OCI-LY7 (cell line): ENCODE data around the gene C2CD3. TPM values are rescaled to one million over a fixed set of nuclear protein-coding genes. Genes with fewer than 3 reads are reported as not detected.

Source experiments
- BruUV-seq: library from RNA; stranded (reverse); fragments of 400-500 nt; replicated peaks from 2 replicates; lab custom pipeline; 2021; lab: Mats Ljungman, UMichigan
- CTCF ChIA-PET: fragments of 300-600 bp; sonication (Branson Sonifier 250); formaldehyde crosslinking; loops from one replicate; lab custom pipeline; 2022; ENCODE audit warnings: antibody characterized with exemption; ENCODE audit not compliant: unreplicated experiment; lab: Charles Lee
- POLR2A ChIA-PET: fragments of 300-600 bp; sonication (Branson Sonifier 250); formaldehyde crosslinking; loops from one replicate; lab custom pipeline; 2022; ENCODE audit warnings: antibody characterized with exemption; lab: Charles Lee
- DNase-seq: peaks from one replicate; pipeline ENCODE4 v3.0.0-alpha.2; 2015; ENCODE audit warnings: low spot score
- H2AFZ ChIP-seq: fragments of 200-600 bp; sonication (generic), shearing (Covaris generic); 2 replicates; pipeline ENCODE4 v1.6.1; 2014; ENCODE audit warnings: mild to moderate bottlenecking, antibody characterized with exemption, low read length, moderate library complexity
- H3K27ac ChIP-seq: fragments of 200-600 bp; sonication (generic); 2 replicates; pipeline ENCODE4 v1.5.1; 2014; ENCODE audit warnings: mixed run types, low read depth, mild to moderate bottlenecking, moderate library complexity, low read length, inconsistent platforms; ENCODE audit not compliant: poor library complexity, severe bottlenecking
- H3K36me3 ChIP-seq: fragments of 200-600 bp; sonication (generic); 2 replicates; pipeline ENCODE4 v1.6.1; 2014; ENCODE audit warnings: mild to moderate bottlenecking, antibody characterized with exemption, low read length, moderate library complexity, mixed read lengths; ENCODE audit not compliant: insufficient read depth
- H3K4me1 ChIP-seq: fragments of 200-600 bp; sonication (generic); 2 replicates; pipeline ENCODE4 v1.5.1; 2014; ENCODE audit warnings: mild to moderate bottlenecking, low read length; ENCODE audit not compliant: insufficient read depth, poor library complexity, severe bottlenecking
- H3K4me2 ChIP-seq: fragments of 200-600 bp; sonication (generic); 2 replicates; pipeline ENCODE4 v1.6.1; 2014; ENCODE audit warnings: mild to moderate bottlenecking, low read length
- H3K4me3 ChIP-seq: fragments of 200-600 bp; sonication (generic); 2 replicates; pipeline ENCODE4 v1.5.1; 2014; ENCODE audit warnings: mild to moderate bottlenecking, low read depth, low read length; ENCODE audit not compliant: poor library complexity, severe bottlenecking
- H3K79me2 ChIP-seq: fragments of 200-600 bp; sonication (generic); 2 replicates; pipeline ENCODE4 v1.6.1; 2016; ENCODE audit warnings: low read depth, mild to moderate bottlenecking, low read length, moderate library complexity, mixed read lengths; ENCODE audit not compliant: insufficient read depth
- H3K9me2 ChIP-seq: fragments of 200-600 bp; sonication (generic); 2 replicates; pipeline ENCODE4 v1.6.1; 2016; ENCODE audit warnings: mild to moderate bottlenecking, low read length, mixed read lengths; ENCODE audit not compliant: insufficient read depth
- H3K9me3 ChIP-seq: fragments of 200-600 bp; sonication (generic); 2 replicates; pipeline ENCODE4 v1.6.1; 2014; ENCODE audit warnings: mild to moderate bottlenecking, mixed run types, low read length, mixed read lengths
- H4K20me1 ChIP-seq: fragments of 200-600 bp; sonication (generic); 2 replicates; pipeline ENCODE4 v1.6.1; 2014; ENCODE audit warnings: mild to moderate bottlenecking, antibody characterized with exemption, low read length, moderate library complexity, mixed read lengths; ENCODE audit not compliant: insufficient read depth
- CTCF ChIP-seq: fragments of 200-600 bp; sonication (generic); conservative IDR thresholded peaks from 2 replicates; pipeline ENCODE4 v1.5.1; 2014; ENCODE audit warnings: mild to moderate bottlenecking, antibody characterized with exemption, low read length, moderate library complexity, mixed read lengths
- EZH2phosphoT487 ChIP-seq: fragments of 200-600 bp; sonication (generic); IDR thresholded peaks from 2 replicates; pipeline ENCODE4 v1.6.1; 2018; ENCODE audit warnings: low read depth, borderline replicate concordance, mild to moderate bottlenecking, mixed run types, antibody characterized with exemption, low read length, moderate library complexity, mixed read lengths
- intact Hi-C: fragments of 100-400 bp; cut with micrococcal nuclease; formaldehyde crosslinking; loops from one replicate; pipeline ENCODE4 v1.10.0; 2022; ENCODE audit not compliant: unreplicated experiment
- total RNA-seq, 2 experiments: library from RNA; depleted of rRNA in 1 of 2; stranded (reverse); fragments of >200 nt in 1 of 2; shearing (Covaris generic) in 1 of 2; gene quantifications; 2 replicates each; pipeline ENCODE4 v1.2.3, GENCODE V29; 2014 to 2022

The C2CD3 gene
- total RNA-seq, 2 experiments from 2014 or later: 29.2 to 32.1 TPM

GRCh38 chr11:74139151-74139918, 31.5 kb downstream of the C2CD3 start:
- Histone ChIP-seq H3K9me3 (no peaks in the 10 kb centered on the region), H4K20me1 (no peaks in the 10 kb centered on the region), H3K4me2 (no peak overlapping the region), H3K4me1 (no peaks in the 10 kb centered on the region), H3K9me2 (no peaks in the 10 kb centered on the region), H3K79me2 (no peaks in the 10 kb centered on the region), H3K4me3 (no peak overlapping the region), H3K36me3 (peaks cover 39% of the 10 kb centered on the region), H3K27ac (no peak overlapping the region), H2AFZ (no peak overlapping the region)
- DNase-seq: no peak
- intact Hi-C loops: no loop called here
- TF ChIP-seq CTCF (no peak), EZH2phosphoT487 (no peak)
- BruUV-seq: no TSS peak
- POLR2A ChIA-PET: no interaction called here
- CTCF ChIA-PET: no interaction called here

GRCh38 chr11:74138572-74138971, 32.2 kb downstream of the C2CD3 start:
- Histone ChIP-seq H3K4me2 (no peak overlapping the region), H3K4me1 (no peaks in the 10 kb centered on the region), H3K36me3 (peaks cover 46% of the 10 kb centered on the region), H2AFZ (no peak overlapping the region), H3K9me2 (no peaks in the 10 kb centered on the region), H3K9me3 (no peaks in the 10 kb centered on the region), H4K20me1 (no peaks in the 10 kb centered on the region), H3K4me3 (no peak overlapping the region), H3K79me2 (no peaks in the 10 kb centered on the region), H3K27ac (no peak overlapping the region)
- TF ChIP-seq EZH2phosphoT487 (no peak), CTCF (no peak)
- ChIA-PET POLR2A (no interaction called here), CTCF (no interaction called here)
- intact Hi-C loops: no loop called here
- no TSS peak for BruUV-seq
- DNase-seq: no peak

- Histone ChIP-seq H3K4me1 (no peaks in the 10 kb centered on the region), H3K79me2 (no peaks in the 10 kb centered on the region), H3K36me3 (peaks cover 52% of the 10 kb centered on the region), H3K27ac (no peak overlapping the region), H3K9me3 (no peaks in the 10 kb centered on the region), H2AFZ (no peak overlapping the region), H4K20me1 (no peaks in the 10 kb centered on the region), H3K4me3 (no peak overlapping the region), H3K9me2 (no peaks in the 10 kb centered on the region), H3K4me2 (no peak overlapping the region)
- DNase-seq: no peak
- BruUV-seq: no TSS peak
- POLR2A ChIA-PET: no interaction called here
- intact Hi-C loops: no loop called here
- CTCF ChIA-PET: no interaction called here
- no peak for TF ChIP-seq CTCF
- TF ChIP-seq EZH2phosphoT487: no peak
Observed at GRCh38 chr11:74138021-74138420, 32.8 kb downstream of the C2CD3 start.
